NCI-H146 treated with DMSO at 0.1 percent for 48 hours (cell line): Measurements from ENCODE around the gene TNFRSF19.
"Not testable (repeated sequence)": the region's sequence is repeated elsewhere in the genome, so short reads cannot be mapped to it uniquely, and the experiment has no call there.

ENCODE experiments used
- DNase-seq: peaks from one replicate; lab custom pipeline; 2025; ENCODE audit not compliant: unreplicated experiment; lab: John Stamatoyannopoulos, UW

TNFRSF19 gene

GRCh38 chr13:23567906-23568460 is 2.2 kb upstream of the TNFRSF19 start:
- DNase-seq = no peak

- no peak for DNase-seq
Observed at GRCh38 chr13:23570921-23571315, 706 bp downstream of the TNFRSF19 start.

DNA sequence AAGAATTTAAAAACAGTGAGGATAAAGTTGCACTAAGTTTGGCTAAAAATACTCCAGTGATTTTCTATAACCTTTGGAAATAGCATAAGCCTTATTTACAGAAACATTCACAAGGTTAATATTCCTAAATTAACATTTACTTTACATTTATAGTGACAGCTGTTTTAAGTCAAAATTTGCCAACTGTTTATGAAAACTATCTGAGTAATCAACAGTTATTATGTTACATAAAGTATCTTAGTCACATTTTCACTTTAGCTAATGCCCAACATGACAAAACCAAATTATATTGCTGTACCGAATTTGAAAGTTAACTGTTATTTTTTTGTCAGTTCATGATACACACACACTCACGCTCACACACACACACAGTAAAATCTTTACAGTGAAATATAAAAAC is 1.2 kb downstream of the TNFRSF19 start:
- DNase-seq = no peak

GRCh38 chr13:23572836-23573235 is 2.6 kb downstream of the TNFRSF19 start:
- no peak for DNase-seq

GRCh38 chr13:23574421-23575145 is 4.4 kb downstream of the TNFRSF19 start:
- DNase-seq = no peak

GRCh38 chr13:23575632-23576031 is 5.4 kb downstream of the TNFRSF19 start:
- no peak for DNase-seq

- DNase-seq = peak; percentile 29
Observed at GRCh38 chr13:23578411-23579071, 8.3 kb downstream of the TNFRSF19 start.

DNA sequence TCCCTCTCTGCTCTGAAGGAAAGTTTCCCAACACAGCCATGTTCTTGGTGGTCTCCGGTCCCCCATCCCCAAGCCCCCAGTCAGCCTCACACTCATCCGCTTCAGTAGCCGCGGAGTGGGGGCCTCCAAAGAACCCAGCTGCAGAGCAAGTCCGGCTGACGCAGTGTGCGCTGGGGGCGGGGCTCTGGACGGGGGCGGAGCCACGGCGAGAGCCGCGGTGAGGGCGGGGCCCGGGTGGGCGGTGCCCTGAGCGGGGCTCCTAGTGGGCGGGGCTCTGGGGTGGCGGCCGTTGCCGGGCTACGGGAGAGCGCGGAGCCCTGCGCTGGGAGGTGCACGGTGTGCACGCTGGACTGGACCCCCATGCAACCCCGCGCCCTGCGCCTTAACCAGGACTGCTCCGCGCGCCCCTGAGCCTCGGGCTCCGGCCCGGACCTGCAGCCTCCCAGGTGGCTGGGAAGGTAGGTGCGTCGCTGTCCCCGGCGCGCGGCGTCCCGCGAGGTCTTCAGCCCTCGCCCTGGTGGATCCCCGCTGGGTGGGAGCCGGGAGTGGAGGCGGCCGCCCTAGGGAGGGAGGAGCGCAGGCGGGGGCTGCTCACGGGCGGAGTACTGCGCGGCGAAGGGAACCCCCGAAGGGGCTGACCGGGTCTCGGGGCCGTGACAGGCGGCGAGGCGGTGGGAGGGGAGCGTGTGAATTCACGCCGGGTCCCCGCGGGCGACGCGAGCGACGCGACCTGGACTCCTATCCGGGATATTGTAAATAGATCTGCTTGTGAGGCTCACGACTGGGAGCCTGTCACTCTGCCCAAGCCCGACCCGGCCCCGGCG is 9.1 kb downstream of the TNFRSF19 start:
- DNase-seq = peak; percentile 47

GRCh38 chr13:23579896-23580683 is 9.9 kb downstream of the TNFRSF19 start:
- DNase-seq = no peak

DNA sequence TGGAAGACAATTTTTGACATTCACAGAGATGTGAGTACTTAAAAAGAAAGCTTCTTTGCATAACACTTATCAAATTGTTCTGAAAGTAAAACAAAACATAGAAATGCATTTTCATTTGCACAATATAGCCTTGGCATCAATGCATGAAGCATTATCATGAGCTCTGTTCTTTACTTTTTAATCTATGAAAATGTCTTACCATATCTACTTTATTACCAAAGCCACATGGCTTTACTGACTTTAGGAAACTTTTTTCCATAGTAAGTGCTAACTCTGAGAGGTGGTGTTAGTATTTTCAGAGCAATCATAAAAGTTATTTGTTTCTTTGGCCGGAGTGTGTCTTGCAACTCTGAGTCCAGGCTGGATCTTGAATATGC is 10.5 kb downstream of the TNFRSF19 start:
- DNase-seq = no peak

DNA sequence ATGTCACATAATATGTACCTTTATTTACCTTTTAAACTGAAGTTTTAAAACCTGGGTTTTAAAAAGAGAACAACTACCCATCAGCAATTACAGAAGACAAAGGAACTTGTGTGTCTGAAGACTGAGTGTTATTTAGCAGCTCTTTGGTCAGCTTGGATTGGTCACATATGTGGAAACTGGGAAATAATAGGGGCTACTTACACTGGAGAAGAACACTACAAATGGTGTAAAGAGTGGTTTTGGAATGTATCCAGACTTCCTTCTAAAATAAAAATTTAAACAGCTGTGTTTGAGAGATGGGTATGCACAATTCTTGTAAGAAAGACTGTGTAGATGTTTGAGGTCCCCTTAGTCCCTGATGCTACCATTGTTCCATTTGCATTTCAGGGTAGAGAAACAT is 13.3 kb downstream of the TNFRSF19 start:
- no peak for DNase-seq

GRCh38 chr13:23584275-23584674 is 14.1 kb downstream of the TNFRSF19 start:
- no peak for DNase-seq

DNA sequence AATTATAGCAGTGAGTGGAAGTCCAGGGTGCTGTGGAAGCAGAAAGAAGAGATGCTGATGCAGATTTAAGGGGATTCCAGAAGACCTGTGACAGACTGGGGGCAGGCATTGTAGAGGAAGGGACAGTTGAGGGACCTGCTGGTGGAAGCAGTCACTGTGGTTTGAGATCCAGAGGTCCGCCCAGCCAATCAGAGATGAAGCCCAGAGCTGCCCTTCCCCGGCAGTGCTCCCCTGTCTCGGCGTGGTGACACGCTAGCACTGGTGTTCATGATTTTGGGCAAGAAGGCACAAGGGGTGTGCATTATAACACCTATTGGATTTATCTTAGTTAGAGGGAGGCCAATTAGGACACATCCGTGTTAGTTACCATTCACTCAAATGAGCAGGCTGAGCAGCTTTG is 16.1 kb downstream of the TNFRSF19 start:
- no peak for DNase-seq

DNA sequence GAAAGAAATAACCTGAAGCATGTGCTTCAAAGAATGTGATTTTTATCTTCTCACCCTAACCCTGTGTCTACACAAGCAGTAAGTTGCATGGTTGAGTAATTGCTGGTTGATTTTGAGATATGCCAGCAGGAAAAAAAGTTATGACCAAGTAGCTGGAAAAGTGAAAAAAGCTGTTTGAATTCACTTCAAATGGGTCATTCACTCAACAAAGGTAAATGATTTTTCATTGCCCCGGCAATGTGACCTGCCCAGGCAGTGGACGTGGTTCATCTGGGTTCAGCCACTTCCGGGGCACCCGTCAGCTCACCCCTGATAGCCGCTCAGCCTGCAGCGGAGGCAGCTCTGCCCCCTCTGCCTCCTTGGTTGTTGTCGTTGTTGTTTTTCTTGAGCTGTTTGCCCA is 18.5 kb downstream of the TNFRSF19 start:
- no peak for DNase-seq

DNA sequence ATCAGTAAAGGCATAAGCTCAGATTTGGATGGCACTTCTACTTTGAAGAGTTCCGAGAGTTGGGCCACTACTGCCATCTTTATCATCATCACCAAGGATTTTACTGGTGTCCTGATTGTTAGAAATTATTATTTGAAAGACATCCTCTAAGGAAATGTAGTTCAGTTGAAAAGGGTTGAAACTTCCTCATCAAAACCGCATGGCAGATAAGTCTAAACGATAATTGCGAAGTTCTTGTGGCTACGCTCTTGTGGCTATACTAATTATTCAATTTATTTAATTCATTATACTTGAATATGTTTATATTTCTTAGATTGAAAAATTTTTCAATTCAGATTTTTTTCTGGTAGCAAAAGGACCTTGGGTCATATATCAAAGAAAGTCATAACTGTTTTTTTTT is 22.4 kb downstream of the TNFRSF19 start:
- DNase-seq = no peak

- no peak for DNase-seq
Observed at GRCh38 chr13:23593148-23593547, 22.9 kb downstream of the TNFRSF19 start.

DNA sequence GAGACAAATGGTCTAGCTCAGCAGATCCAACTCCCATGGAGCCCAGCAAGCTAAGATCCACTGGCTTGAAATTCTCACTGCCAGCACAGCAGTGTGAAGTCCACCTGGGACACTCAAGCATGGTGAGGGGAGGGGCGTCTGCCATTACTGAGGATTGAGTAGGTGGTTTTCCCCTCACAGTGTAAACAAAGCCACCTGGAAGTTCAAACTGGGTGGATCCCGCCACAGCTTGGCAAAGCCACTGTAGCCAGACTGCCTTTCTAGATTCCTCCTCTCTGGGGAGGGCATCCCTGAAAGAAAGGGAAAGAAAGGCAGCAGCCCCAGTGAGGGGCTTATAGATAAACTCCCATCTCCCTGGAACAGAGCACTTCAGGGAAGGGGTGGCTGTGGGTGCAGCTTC is 24.1 kb downstream of the TNFRSF19 start:
- DNase-seq = not testable (repeated sequence)

- no peak for DNase-seq
Observed at GRCh38 chr13:23598369-23598768, 28.2 kb downstream of the TNFRSF19 start.

- no peak for DNase-seq
Observed at GRCh38 chr13:23599083-23599925, 29.1 kb downstream of the TNFRSF19 start.

DNA sequence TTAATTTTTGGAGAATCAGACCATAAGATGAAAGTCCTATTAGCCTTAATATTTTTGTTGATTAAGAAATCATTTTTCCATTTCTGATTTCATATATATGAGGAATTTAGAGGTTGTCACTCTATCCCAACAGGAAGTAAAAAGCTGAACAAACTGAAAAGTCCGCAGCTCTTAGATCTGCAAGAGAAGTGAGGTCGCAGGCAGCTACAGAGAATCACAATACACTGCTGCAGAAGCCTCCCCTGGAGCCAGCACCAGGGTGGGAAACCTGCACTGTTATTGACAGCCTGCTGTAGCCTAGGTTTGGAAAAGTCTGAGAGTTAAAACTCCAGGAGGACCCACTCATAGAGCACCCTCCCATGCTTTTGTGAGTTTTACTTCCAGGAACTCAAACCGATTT is 29.9 kb downstream of the TNFRSF19 start:
- no peak for DNase-seq
